GM23338 (cell line): ENCODE measurements around the gene TMEM178B. TPM values are rescaled to one million over a fixed set of nuclear protein-coding genes. Genes with fewer than 3 reads are reported as not detected.

Experiments
- ATAC-seq: fragments of 200-7000 bp; cut with Tn5 transposase; 3 replicates; pipeline ENCODE4 v1.9.1; 2020
- DNase-seq: peaks from one replicate; pipeline ENCODE4 v3.0.0-alpha.2; 2015; ENCODE audit warnings: low spot score
- H2AFZ ChIP-seq: fragments of 200-600 bp; sonication (generic); 2 replicates; pipeline ENCODE4 v1.8.0; 2016; ENCODE audit warnings: antibody characterized with exemption, mild to moderate bottlenecking, moderate library complexity
- H3F3A ChIP-seq: fragments of 200-600 bp; sonication (generic); replicated peaks from 2 replicates; pipeline ENCODE4 v1.8.0; 2017; ENCODE audit warnings: antibody characterized with exemption, mixed run types, low read depth
- H3K27ac ChIP-seq: fragments of 200-600 bp; sonication (generic); 2 replicates; pipeline ENCODE4 v1.6.1; 2016; ENCODE audit warnings: low read depth
- H3K27me3 ChIP-seq: fragments of 200-600 bp; sonication (generic); 2 replicates; pipeline ENCODE4 v1.8.0; 2016; ENCODE audit warnings: mild to moderate bottlenecking, mixed run types, moderate library complexity; ENCODE audit not compliant: insufficient read depth
- H3K36me3 ChIP-seq: fragments of 200-600 bp; sonication (generic); 2 replicates; pipeline ENCODE4 v1.8.0; 2016; ENCODE audit warnings: mild to moderate bottlenecking; ENCODE audit not compliant: insufficient read depth
- H3K4me1 ChIP-seq: fragments of 200-600 bp; sonication (generic); 2 replicates; pipeline ENCODE4 v1.8.0; 2016; ENCODE audit warnings: mild to moderate bottlenecking, moderate library complexity; ENCODE audit not compliant: insufficient read depth
- H3K4me2 ChIP-seq: fragments of 200-600 bp; sonication (generic); 2 replicates; pipeline ENCODE4 v1.7.1; 2017; ENCODE audit warnings: mixed run types
- H3K4me3 ChIP-seq: fragments of 200-600 bp; sonication (generic); 2 replicates; pipeline ENCODE4 v1.6.1; 2016; ENCODE audit warnings: mixed run types
- H3K79me2 ChIP-seq: fragments of 200-600 bp; sonication (generic); replicated peaks from 2 replicates; pipeline ENCODE4 v1.8.0; 2017; ENCODE audit warnings: mild to moderate bottlenecking; ENCODE audit not compliant: insufficient read depth
- H3K9me2 ChIP-seq: fragments of 200-600 bp; sonication (generic); 2 replicates; pipeline ENCODE4 v1.8.0; 2017; ENCODE audit not compliant: insufficient read depth
- H4K20me1 ChIP-seq: fragments of 200-600 bp; sonication (generic); replicated peaks from 2 replicates; pipeline ENCODE4 v1.8.0; 2017; ENCODE audit warnings: mild to moderate bottlenecking; ENCODE audit not compliant: insufficient read depth
- H3K27ac Mint-ChIP-seq: 2 replicates; pipeline ENCODE4 v1.8.0; 2020; ENCODE audit warnings: inconsistent platforms, mild to moderate bottlenecking, moderate library complexity, mixed read lengths
- H3K27me3 Mint-ChIP-seq: 3 replicates; pipeline ENCODE4 v1.8.0; 2022; ENCODE audit warnings: low read depth, mild to moderate bottlenecking, moderate library complexity, mixed read lengths, inconsistent platforms; ENCODE audit not compliant: insufficient read depth, poor library complexity
- H3K36me3 Mint-ChIP-seq: 3 replicates; pipeline ENCODE4 v1.8.0; 2021; ENCODE audit warnings: low read depth, mild to moderate bottlenecking, inconsistent platforms, moderate library complexity, mixed read lengths
- H3K4me1 Mint-ChIP-seq: 3 replicates; pipeline ENCODE4 v1.8.0; 2020; ENCODE audit warnings: mild to moderate bottlenecking, inconsistent platforms, mixed read lengths
- H3K4me3 Mint-ChIP-seq: 3 replicates; pipeline ENCODE4 v1.8.0; 2021; ENCODE audit warnings: moderate library complexity, mild to moderate bottlenecking, inconsistent platforms, mixed read lengths
- H3K9me3 Mint-ChIP-seq: 3 replicates; pipeline ENCODE4 v1.8.0; 2020; ENCODE audit warnings: moderate library complexity, mild to moderate bottlenecking, inconsistent platforms, mixed read lengths
- CREB1 ChIP-seq: fragments of 250-450 bp; sonication (Bioruptor Pico); IDR thresholded peaks from 2 replicates; pipeline ENCODE4 v1.5.0; 2020; ENCODE audit warnings: low read depth, mild to moderate bottlenecking, moderate library complexity
- CTCF ChIP-seq, 2 experiments: fragments of 200-600 bp in 1 of 2; sonication (generic) in 1 of 2; conservative IDR thresholded peaks; 2 replicates each; pipeline versions ENCODE4 v1.5.1 to v1.6.1; 2016 to 2017; ENCODE audit warnings: antibody characterized with exemption in 2 of 2, low read depth in 2 of 2, mild to moderate bottlenecking in 2 of 2, moderate library complexity in 1 of 2
- ETS1 ChIP-seq: IDR thresholded peaks from 2 replicates; pipeline ENCODE4 v1.6.1; 2016; ENCODE audit warnings: antibody characterized with exemption
- EZH2 ChIP-seq: fragments of 200-600 bp; sonication (generic); IDR thresholded peaks from one replicate; pipeline ENCODE4 v1.8.0; 2017; ENCODE audit warnings: antibody characterized with exemption, mild to moderate bottlenecking, low read depth; ENCODE audit not compliant: unreplicated experiment
- EZH2phosphoT487 ChIP-seq: fragments of 200-600 bp; sonication (generic); IDR thresholded peaks from one replicate; pipeline ENCODE4 v1.8.1; 2018; ENCODE audit warnings: antibody characterized with exemption; ENCODE audit not compliant: unreplicated experiment
- JUNB ChIP-seq: IDR thresholded peaks from one replicate; pipeline ENCODE4 v1.6.1; 2016; ENCODE audit warnings: antibody characterized with exemption; ENCODE audit not compliant: unreplicated experiment
- NANOG ChIP-seq: IDR thresholded peaks from 2 replicates; pipeline ENCODE4 v1.6.1; 2016; ENCODE audit warnings: antibody characterized with exemption, borderline replicate concordance
- POLR2AphosphoS5 ChIP-seq: IDR thresholded peaks from 2 replicates; pipeline ENCODE4 v1.6.1; 2016; ENCODE audit warnings: antibody characterized with exemption, low read depth
- REST ChIP-seq: IDR thresholded peaks from one replicate; pipeline ENCODE4 v1.6.1; 2018; ENCODE audit warnings: antibody characterized with exemption; ENCODE audit not compliant: unreplicated experiment
- STAT1 ChIP-seq: IDR thresholded peaks from one replicate; pipeline ENCODE4 v1.6.1; 2016; ENCODE audit warnings: antibody characterized with exemption; ENCODE audit not compliant: unreplicated experiment
- ZNF114 ChIP-seq: fragments of 250-450 bp; sonication (Bioruptor Pico); IDR thresholded peaks from 2 replicates; pipeline ENCODE4 v1.5.0; 2020; ENCODE audit warnings: mild to moderate bottlenecking, moderate library complexity
- ZNF331 ChIP-seq: fragments of 250-450 bp; sonication (Bioruptor Pico); IDR thresholded peaks from 2 replicates; pipeline ENCODE4 v1.5.0; 2020; ENCODE audit warnings: low read depth, mild to moderate bottlenecking, moderate library complexity
- ZNF462 ChIP-seq: fragments of 250-450 bp; sonication (Bioruptor Pico); IDR thresholded peaks from 2 replicates; pipeline ENCODE4 v1.5.0; 2020; ENCODE audit warnings: mild to moderate bottlenecking, moderate library complexity
- polyA plus RNA-seq: library from polyadenylated mRNA; unstranded; fragments of >200 nt; fragmentation: Nextera tagmentation; extraction: Ambion mirVana; gene quantifications from 2 replicates; pipeline ENCODE4 v1.2.1, GENCODE V29; 2016
- total RNA-seq: library from RNA; depleted of rRNA; stranded (reverse); fragments of >200 nt; shearing (Covaris generic); gene quantifications from 2 replicates; pipeline ENCODE4 v1.2.3, GENCODE V29; 2014

TMEM178B gene
- total and polyA plus RNA-seq, 2 experiments from 2014 or later: 4.9 to 15.6 TPM

- H3K79me2 ChIP-seq: no peaks in the 10 kb centered on the region; the same call in 1 of the 2 replicates
- H3K27ac ChIP-seq: no peak overlapping the region
- no peaks in the 10 kb centered on the region for H3K27me3 Mint-ChIP-seq
Measured at GRCh38 chr7:141258559-141258958, 184.7 kb downstream of the TMEM178B start.

More at GRCh38 chr7:141258559-141258958, 184.7 kb downstream of the TMEM178B start:
- Histone ChIP-seq H3K4me2 (no peak overlapping the region), H2AFZ (no peak overlapping the region), H3K9me2 (0 out of 2 replicates have a peak, but pooled peaks cover 5% of the 10 kb centered on the region), H3K27me3 (no peaks in the 10 kb centered on the region), H3F3A (no peaks in the 10 kb centered on the region), H3K4me3 (no peak overlapping the region), H3K4me1 (no peaks in the 10 kb centered on the region), H4K20me1 (no peaks in the 10 kb centered on the region), H3K36me3 (no peaks in the 10 kb centered on the region)
- DNase-seq (no peak), ATAC-seq (no peak)
- Mint-ChIP-seq H3K9me3 (0 out of 3 replicates have a peak, but pooled peaks cover 2% of the 10 kb centered on the region), H3K36me3 (peaks cover 7% of the 10 kb centered on the region; the same call in 1 of the 3 replicates), H3K4me1 (peaks cover 10% of the 10 kb centered on the region; the same call in 2 of the 3 replicates), H3K27ac (no peak overlapping the region), H3K4me3 (no peak overlapping the region)
- TF ChIP-seq REST: no peak
- no peak for TF ChIP-seq STAT1
- no peak for TF ChIP-seq EZH2phosphoT487
- TF ChIP-seq CREB1 (CRISPR knock-in tag): no peak
- no peak for TF ChIP-seq ZNF114
- no peak for TF ChIP-seq JUNB
- no peak for TF ChIP-seq NANOG
- no peak for TF ChIP-seq ETS1
- TF ChIP-seq CTCF (conservative IDR thresholded peaks at IDR 0.05; ENCODE audit: low read depth in 2 of 2): no peak
- no peak for TF ChIP-seq POLR2AphosphoS5
- no peak for TF ChIP-seq ZNF331
- no peak for TF ChIP-seq EZH2
- TF ChIP-seq ZNF462 (CRISPR knock-in tag): no peak
